DND-41 (cell line): ENCODE measurements around the gene BABAM1.
A peak's percentile ranks its signal among the peaks of the same experiment; 100 is the strongest.
"Not testable (repeated sequence)": the region's sequence is repeated elsewhere in the genome, so short reads cannot be mapped to it uniquely, and the experiment has no call there.

Experiments used
- ATAC-seq: fragments of 200-7000 bp; cut with Tn5 transposase; 3 replicates; pipeline ENCODE4 v1.9.1; 2021; ENCODE audit warnings: low read depth; ENCODE audit not compliant: insufficient read depth
- DNase-seq: peaks from one replicate; pipeline ENCODE4 v3.0.0-alpha.2; 2020
- H2AFZ ChIP-seq: 2 replicates; pipeline ENCODE4 v1.6.0; 2012; ENCODE audit warnings: low read depth, low read length
- H3K27ac ChIP-seq: 2 replicates; pipeline ENCODE4 v1.5.1; 2012; ENCODE audit warnings: low read length, inconsistent platforms
- H3K27me3 ChIP-seq: fragments of 200-600 bp; sonication (generic); 2 replicates; pipeline ENCODE4 v1.6.0; 2012; ENCODE audit warnings: low read length, mild to moderate bottlenecking, inconsistent platforms; ENCODE audit not compliant: insufficient read depth, poor library complexity
- H3K36me3 ChIP-seq: 2 replicates; pipeline ENCODE4 v1.5.1; 2012; ENCODE audit warnings: low read length, inconsistent platforms; ENCODE audit not compliant: insufficient read depth
- H3K4me1 ChIP-seq: 2 replicates; pipeline ENCODE4 v1.5.1; 2012; ENCODE audit warnings: mild to moderate bottlenecking, low read length; ENCODE audit not compliant: insufficient read depth
- H3K4me2 ChIP-seq: 2 replicates; pipeline ENCODE4 v1.6.0; 2012; ENCODE audit warnings: mild to moderate bottlenecking, moderate library complexity, low read length, inconsistent platforms; ENCODE audit not compliant: insufficient read depth
- H3K4me3 ChIP-seq, 2 experiments: fragments of 200-600 bp in 1 of 2; shearing (Covaris generic) in 1 of 2; 2 replicates each; pipeline ENCODE4 v1.5.1; 2012 to 2016; ENCODE audit warnings: inconsistent platforms in 2 of 2, low read length in 2 of 2, mild to moderate bottlenecking in 2 of 2, low read depth in 1 of 2, moderate library complexity in 1 of 2
- H3K79me2 ChIP-seq: 2 replicates; pipeline ENCODE4 v1.6.0; 2012; ENCODE audit warnings: low read length, inconsistent platforms; ENCODE audit not compliant: insufficient read depth
- H3K9ac ChIP-seq: 2 replicates; pipeline ENCODE4 v1.6.0; 2012; ENCODE audit warnings: low read depth, mild to moderate bottlenecking, inconsistent platforms, low read length, moderate library complexity
- H3K9me3 ChIP-seq: 2 replicates; pipeline ENCODE4 v1.5.1; 2012; ENCODE audit warnings: low read length, moderate library complexity, mild to moderate bottlenecking, inconsistent platforms; ENCODE audit not compliant: insufficient read depth, severe bottlenecking
- H4K20me1 ChIP-seq: 2 replicates; pipeline ENCODE4 v1.6.0; 2012; ENCODE audit warnings: low read length; ENCODE audit not compliant: insufficient read depth
- CTCF ChIP-seq: IDR thresholded peaks from 2 replicates; pipeline ENCODE4 v1.5.1; 2012; ENCODE audit warnings: borderline replicate concordance, low read length, moderate library complexity, mild to moderate bottlenecking; ENCODE audit not compliant: poor library complexity, severe bottlenecking; ENCODE audit errors: extremely low read depth
- EZH2 ChIP-seq: IDR thresholded peaks from 3 replicates; pipeline ENCODE4 v1.6.1; 2012; ENCODE audit warnings: borderline replicate concordance, low read depth, mild to moderate bottlenecking, moderate library complexity, low read length, inconsistent platforms; ENCODE audit not compliant: severe bottlenecking

BABAM1 gene

GRCh38 chr19:17293605-17294004 lies 26.4 kb downstream of the BABAM1 start:
- H2AFZ ChIP-seq: no peak overlapping the region
- H3K9me3 ChIP-seq: peaks cover 3% of the 10 kb centered on the region
- peak overlapping the region; percentile 99 for H3K4me2 ChIP-seq
- H3K27ac ChIP-seq: no peak overlapping the region
- no peaks in the 10 kb centered on the region for H3K27me3 ChIP-seq
- H4K20me1 ChIP-seq: no peaks in the 10 kb centered on the region; the same call in 1 of the 2 replicates
- H3K79me2 ChIP-seq: peaks cover 9% of the 10 kb centered on the region; the same call in 1 of the 2 replicates
- H3K9ac ChIP-seq: peak overlapping the region; percentile 30; the same call in 1 of the 2 replicates
- TF ChIP-seq CTCF: no peak
- TF ChIP-seq EZH2: no peak
- peaks cover 7% of the 10 kb centered on the region; the same call in 1 of the 2 replicates for H3K36me3 ChIP-seq
- H3K4me1 ChIP-seq: peaks cover 28% of the 10 kb centered on the region
- ATAC-seq (no peak), DNase-seq (no peak)
- no peak overlapping the region for H3K4me3 ChIP-seq

GRCh38 chr19:17294051-17294891 lies 27.0 kb downstream of the BABAM1 start:
- DNase-seq (peak; percentile 55), ATAC-seq (no peak)
- Histone ChIP-seq H3K4me1 (peaks cover 28% of the 10 kb centered on the region), H4K20me1 (no peaks in the 10 kb centered on the region; the same call in 1 of the 2 replicates), H3K9ac (no peak overlapping the region), H3K36me3 (peaks cover 7% of the 10 kb centered on the region; the same call in 1 of the 2 replicates), H3K27me3 (no peaks in the 10 kb centered on the region), H2AFZ (no peak overlapping the region), H3K79me2 (peaks cover 9% of the 10 kb centered on the region; the same call in 1 of the 2 replicates), H3K27ac (no peak overlapping the region), H3K4me2 (peak overlapping the region; percentile 99; the same call in 1 of the 2 replicates), H3K9me3 (peaks cover 3% of the 10 kb centered on the region), H3K4me3 (no peak overlapping the region)
- no peak for TF ChIP-seq CTCF
- TF ChIP-seq EZH2: no peak

GRCh38 chr19:17295551-17295950 lies 28.3 kb downstream of the BABAM1 start:
- H3K9me3 ChIP-seq, H4K20me1 ChIP-seq, H3K36me3 ChIP-seq, H3K27me3 ChIP-seq, ATAC-seq, H3K4me3 ChIP-seq, H3K9ac ChIP-seq, DNase-seq, H3K79me2 ChIP-seq, H2AFZ ChIP-seq, H3K4me2 ChIP-seq, H3K27ac ChIP-seq: not testable (repeated sequence)
- peaks cover 28% of the 10 kb centered on the region for H3K4me1 ChIP-seq

- peaks cover 7% of the 10 kb centered on the region; the same call in 1 of the 2 replicates for H3K36me3 ChIP-seq
- H3K4me3 ChIP-seq: no peak overlapping the region
- H3K27ac ChIP-seq: no peak overlapping the region
- H3K79me2 ChIP-seq: peaks cover 9% of the 10 kb centered on the region; the same call in 1 of the 2 replicates
- no peak for TF ChIP-seq CTCF
- no peak for TF ChIP-seq EZH2
- H3K4me1 ChIP-seq: peaks cover 28% of the 10 kb centered on the region
- no peak for DNase-seq
- peaks cover 3% of the 10 kb centered on the region for H3K9me3 ChIP-seq
- no peak overlapping the region for H3K4me2 ChIP-seq
- H3K27me3 ChIP-seq: no peaks in the 10 kb centered on the region
- no peak overlapping the region for H2AFZ ChIP-seq
- ATAC-seq: no peak
- no peaks in the 10 kb centered on the region; the same call in 1 of the 2 replicates for H4K20me1 ChIP-seq
- H3K9ac ChIP-seq: no peak overlapping the region
Observed at GRCh38 chr19:17296273-17296672, 29.0 kb downstream of the BABAM1 start.
